WTC11 (cell line): ENCODE measurements around the gene CBY3. TPM values are rescaled to one million over a fixed set of nuclear protein-coding genes. Genes with fewer than 3 reads are reported as not detected.
"Not testable (repeated sequence)": the region's sequence is repeated elsewhere in the genome, so short reads cannot be mapped to it uniquely, and the experiment has no call there.

Source experiments
- ATAC-seq: fragments of 200-7000 bp; cut with Tn5 transposase; 2 replicates; pipeline ENCODE4 v1.10.0; 2021; ENCODE audit warnings: mild to moderate bottlenecking, moderate library complexity
- CTCF ChIA-PET: fragments of 300-600 bp; sonication (Branson Sonifier 250); formaldehyde crosslinking; loops from one replicate; lab custom pipeline; 2021; ENCODE audit warnings: antibody characterized with exemption; lab: Charles Lee
- POLR2A ChIA-PET: fragments of 350-600 bp; sonication (Branson Sonifier 250); formaldehyde crosslinking; loops from one replicate; lab custom pipeline; 2021; ENCODE audit warnings: antibody characterized with exemption; lab: Charles Lee
- DNase-seq: peaks from one replicate; pipeline ENCODE4 v3.0.0; 2021; ENCODE audit warnings: low spot score
- H3K27ac Mint-ChIP-seq: 2 replicates; pipeline ENCODE4 v1.8.0; 2021; ENCODE audit warnings: mixed read lengths
- H3K27me3 Mint-ChIP-seq: 2 replicates; pipeline ENCODE4 v1.8.0; 2021; ENCODE audit warnings: low read depth, mild to moderate bottlenecking, moderate library complexity, mixed read lengths
- H3K36me3 Mint-ChIP-seq: 2 replicates; pipeline ENCODE4 v1.8.0; 2021; ENCODE audit warnings: mixed read lengths
- H3K4me1 Mint-ChIP-seq: 2 replicates; pipeline ENCODE4 v1.8.0; 2022; ENCODE audit warnings: mixed read lengths
- H3K4me3 Mint-ChIP-seq: 2 replicates; pipeline ENCODE4 v1.8.0; 2021; ENCODE audit warnings: mild to moderate bottlenecking, moderate library complexity, mixed read lengths
- H3K9me3 Mint-ChIP-seq: 2 replicates; pipeline ENCODE4 v1.8.0; 2021; ENCODE audit warnings: mixed read lengths
- ARID4B ChIP-seq: sonication (generic); formaldehyde crosslinking; IDR thresholded peaks from 2 replicates; pipeline ENCODE4 v1.8.0; 2023; ENCODE audit warnings: missing genetic modification reagents, mild to moderate bottlenecking, borderline replicate concordance
- ATF1 ChIP-seq: sonication (generic); formaldehyde crosslinking; IDR thresholded peaks from 2 replicates; pipeline ENCODE4 v1.8.1; 2023; ENCODE audit warnings: mild to moderate bottlenecking, moderate library complexity, missing genetic modification reagents
- CREM ChIP-seq: sonication (generic); formaldehyde crosslinking; IDR thresholded peaks from 2 replicates; pipeline ENCODE4 v1.8.1; 2022; ENCODE audit warnings: mild to moderate bottlenecking, missing genetic modification reagents, moderate library complexity
- E2F1 ChIP-seq: sonication (generic); formaldehyde crosslinking; IDR thresholded peaks from 2 replicates; pipeline ENCODE4 v1.8.0; 2022; ENCODE audit warnings: mild to moderate bottlenecking, missing genetic modification reagents
- FOXK1 ChIP-seq: sonication (generic); formaldehyde crosslinking; IDR thresholded peaks from 2 replicates; pipeline ENCODE4 v1.8.0; 2022; ENCODE audit warnings: mild to moderate bottlenecking, moderate library complexity, missing genetic modification reagents
- JAZF1 ChIP-seq: fragments of 250-450 bp; sonication (Bioruptor Pico); IDR thresholded peaks from 2 replicates; pipeline ENCODE4 v1.9.0; 2021; ENCODE audit warnings: moderate library complexity, mild to moderate bottlenecking, inconsistent platforms
- MXD4 ChIP-seq: fragments of 250-450 bp; sonication (Bioruptor Pico); IDR thresholded peaks from 2 replicates; pipeline ENCODE4 v1.8.0; 2021; ENCODE audit warnings: mild to moderate bottlenecking, moderate library complexity, borderline replicate concordance
- RORB ChIP-seq: fragments of 250-450 bp; sonication (Bioruptor Pico); IDR thresholded peaks from 2 replicates; pipeline ENCODE4 v1.9.0; 2021; ENCODE audit warnings: mild to moderate bottlenecking
- SMAD3 ChIP-seq: sonication (generic); formaldehyde crosslinking; IDR thresholded peaks from 2 replicates; pipeline ENCODE4 v1.8.0; 2022; ENCODE audit warnings: missing genetic modification reagents, mild to moderate bottlenecking, borderline replicate concordance
- USF2 ChIP-seq: sonication (generic); formaldehyde crosslinking; IDR thresholded peaks from 2 replicates; pipeline ENCODE4 v1.8.1; 2023; ENCODE audit warnings: mild to moderate bottlenecking, missing genetic modification reagents, moderate library complexity
- ZBTB21 ChIP-seq: sonication (generic); formaldehyde crosslinking; IDR thresholded peaks from 2 replicates; pipeline ENCODE4 v1.8.1; 2023; ENCODE audit warnings: mild to moderate bottlenecking, missing genetic modification reagents, borderline replicate concordance
- ZMAT4 ChIP-seq: fragments of 250-450 bp; sonication (Bioruptor Pico); IDR thresholded peaks from 2 replicates; pipeline ENCODE4 v1.9.0; 2021; ENCODE audit warnings: mild to moderate bottlenecking
- ZNF138 ChIP-seq: sonication (generic); formaldehyde crosslinking; conservative IDR thresholded peaks from 2 replicates; pipeline ENCODE4 v1.8.1; 2022; ENCODE audit warnings: mild to moderate bottlenecking, moderate library complexity, missing genetic modification reagents
- ZNF232 ChIP-seq: sonication (generic); formaldehyde crosslinking; IDR thresholded peaks from 2 replicates; pipeline ENCODE4 v1.8.0; 2022; ENCODE audit warnings: mild to moderate bottlenecking, missing genetic modification reagents
- ZNF263 ChIP-seq: sonication (generic); formaldehyde crosslinking; IDR thresholded peaks from 2 replicates; pipeline ENCODE4 v1.8.1; 2022; ENCODE audit warnings: low read depth, mild to moderate bottlenecking, moderate library complexity, missing genetic modification reagents
- ZNF317 ChIP-seq: sonication (generic); formaldehyde crosslinking; IDR thresholded peaks from 2 replicates; pipeline ENCODE4 v1.8.1; 2023; ENCODE audit warnings: low read depth, mild to moderate bottlenecking, moderate library complexity, missing genetic modification reagents, borderline replicate concordance
- ZNF423 ChIP-seq: fragments of 250-450 bp; sonication (Bioruptor Pico); IDR thresholded peaks from 2 replicates; pipeline ENCODE4 v2.1.2; 2022; ENCODE audit warnings: mild to moderate bottlenecking, moderate library complexity
- total RNA-seq: library from RNA; stranded (reverse); gene quantifications from 3 replicates; pipeline ENCODE4 v1.2.3, GENCODE V29; 2021

The CBY3 gene
- total RNA-seq, 1 experiment from 2014 or later = 0.37 TPM

GRCh38 chr5:179648410-179648809 lies 32.4 kb downstream of the CBY3 start:
- Mint-ChIP-seq H3K4me1 (no peaks in the 10 kb centered on the region), H3K9me3 (peaks cover 6% of the 10 kb centered on the region; the same call in 1 of the 2 replicates), H3K27ac (no peak overlapping the region), H3K27me3 (peaks cover 6% of the 10 kb centered on the region), H3K36me3 (peaks cover 5% of the 10 kb centered on the region), H3K4me3 (no peak overlapping the region)
- DNase-seq (no peak), ATAC-seq (no peak)
- TF ChIP-seq USF2 (CRISPR knock-in tag) (no peak), JAZF1 (no peak), ZNF138 (CRISPR knock-in tag) (no peak), ZNF263 (CRISPR knock-in tag) (no peak), ZBTB21 (CRISPR knock-in tag) (no peak), ZNF317 (no peak), SMAD3 (CRISPR knock-in tag) (no peak), E2F1 (CRISPR knock-in tag) (no peak), RORB (CRISPR knock-in tag) (no peak), ZNF232 (CRISPR knock-in tag) (no peak), ATF1 (CRISPR knock-in tag) (no peak), MXD4 (CRISPR knock-in tag) (no peak), CREM (no peak), ZNF423 (CRISPR knock-in tag) (no peak), ARID4B (CRISPR knock-in tag) (no peak), ZMAT4 (no peak), FOXK1 (CRISPR knock-in tag) (no peak)
- POLR2A ChIA-PET = no interaction called here
- CTCF ChIA-PET = no interaction called here

GRCh38 chr5:179644766-179645165 lies 36.1 kb downstream of the CBY3 start:
- H3K36me3 Mint-ChIP-seq, POLR2A ChIA-PET, H3K27ac Mint-ChIP-seq, CTCF ChIA-PET, H3K27me3 Mint-ChIP-seq, ATAC-seq, H3K4me1 Mint-ChIP-seq, H3K4me3 Mint-ChIP-seq, DNase-seq, H3K9me3 Mint-ChIP-seq: not testable (repeated sequence)

- H3K27ac Mint-ChIP-seq, POLR2A ChIA-PET, DNase-seq, H3K9me3 Mint-ChIP-seq, H3K4me3 Mint-ChIP-seq, H3K4me1 Mint-ChIP-seq, H3K36me3 Mint-ChIP-seq, ATAC-seq, H3K27me3 Mint-ChIP-seq, CTCF ChIA-PET: not testable (repeated sequence)
Observed at GRCh38 chr5:179643141-179643920, 37.5 kb downstream of the CBY3 start.

- POLR2A ChIA-PET, H3K4me1 Mint-ChIP-seq: not testable (repeated sequence)
Observed at GRCh38 chr5:179642626-179643025, 38.2 kb downstream of the CBY3 start.

GRCh38 chr5:179641745-179642144 lies 39.1 kb downstream of the CBY3 start:
- DNase-seq, H3K27me3 Mint-ChIP-seq, H3K4me3 Mint-ChIP-seq, H3K9me3 Mint-ChIP-seq, POLR2A ChIA-PET, ATAC-seq, H3K27ac Mint-ChIP-seq, CTCF ChIA-PET, H3K36me3 Mint-ChIP-seq, H3K4me1 Mint-ChIP-seq: not testable (repeated sequence)

More at GRCh38 chr5:179642626-179643025, 38.2 kb downstream of the CBY3 start:
- CTCF ChIA-PET, H3K9me3 Mint-ChIP-seq, H3K27ac Mint-ChIP-seq, DNase-seq, ATAC-seq, H3K4me3 Mint-ChIP-seq, H3K27me3 Mint-ChIP-seq, H3K36me3 Mint-ChIP-seq: not testable (repeated sequence)

- DNase-seq, H3K27me3 Mint-ChIP-seq, ATAC-seq, H3K36me3 Mint-ChIP-seq, H3K27ac Mint-ChIP-seq, POLR2A ChIA-PET, H3K4me1 Mint-ChIP-seq, H3K9me3 Mint-ChIP-seq, H3K4me3 Mint-ChIP-seq: not testable (repeated sequence)
- CTCF ChIA-PET = interaction anchor here (0.7 to 2.2 kb wide), 2 partner anchors 29 to 100 kb away, joined by 3 to 9 read pairs; no protein-coding TSS in a partner anchor
Observed at GRCh38 chr5:179639296-179639695, 41.5 kb downstream of the CBY3 start.
